Choroid plexus epithelial cell (primary cell): ENCODE measurements around the gene SSX2IP.
A peak's percentile ranks its signal among the peaks of the same experiment; 100 is the strongest.

Source experiments
- DNase-seq: peaks from one replicate; pipeline ENCODE4 v3.0.0-alpha.2; 2010; ENCODE audit warnings: low read depth
- H3K4me3 ChIP-seq: 2 replicates; pipeline ENCODE4 v1.5.1; 2011; ENCODE audit warnings: low read depth, mild to moderate bottlenecking, control low read depth, low read length, moderate library complexity
- CTCF ChIP-seq: conservative IDR thresholded peaks from 2 replicates; pipeline ENCODE4 v1.5.1; 2011; ENCODE audit warnings: low read depth, mild to moderate bottlenecking, control low read depth, inconsistent platforms, low read length, moderate library complexity

SSX2IP gene

GRCh38 chr1:84689514-84690396 lies 506 bp downstream of the SSX2IP start:
- peak overlapping the region; percentile 75 for H3K4me3 ChIP-seq
- peak; percentile 52 for DNase-seq
- peak; percentile 58 for TF ChIP-seq CTCF

GRCh38 chr1:84688463-84689061 lies 1.7 kb downstream of the SSX2IP start:
- no peak for TF ChIP-seq CTCF
- H3K4me3 ChIP-seq, result no peak overlapping the region
- DNase-seq, result no peak

GRCh38 chr1:84687714-84688462 lies 2.4 kb downstream of the SSX2IP start:
- H3K4me3 ChIP-seq, result no peak overlapping the region
- TF ChIP-seq CTCF, result no peak
- DNase-seq, result no peak

- H3K4me3 ChIP-seq, result no peak overlapping the region
- DNase-seq, result no peak
- no peak for TF ChIP-seq CTCF
Measured at GRCh38 chr1:84686223-84686622, 4.0 kb downstream of the SSX2IP start.

GRCh38 chr1:84683508-84683907 lies 6.8 kb downstream of the SSX2IP start:
- no peak overlapping the region for H3K4me3 ChIP-seq
- no peak for TF ChIP-seq CTCF
- no peak for DNase-seq

GRCh38 chr1:84682047-84682446 lies 8.2 kb downstream of the SSX2IP start:
- DNase-seq, result no peak
- no peak for TF ChIP-seq CTCF
- H3K4me3 ChIP-seq, result no peak overlapping the region
